Gastrocnemius medialis (tissue), 4 donors: Measurements from ENCODE around the gene TRAK1.

Experiments
- CTCF ChIP-seq, 5 experiments: fragments of 450-650 bp in 3 of 5; fragments of 200-600 bp in 2 of 5; sonication (generic) in 2 of 5; IDR thresholded peaks in 4 of 5; conservative IDR thresholded peaks in 1 of 5; 1 replicate in 4 of 5; 2 replicates in 1 of 5; pipeline ENCODE4 v1.5.1; 2016 to 2019; ENCODE audit warnings: antibody characterized with exemption in 5 of 5, mild to moderate bottlenecking in 3 of 5, moderate library complexity in 3 of 5
- POLR2A ChIP-seq, 2 donors: fragments of 450-650 bp; IDR thresholded peaks; one replicate each; pipeline ENCODE4 v1.6.1; 2017; ENCODE audit warnings: antibody characterized with exemption in 2 of 2, mild to moderate bottlenecking in 2 of 2, moderate library complexity in 2 of 2

- TF ChIP-seq CTCF (IDR thresholded peaks at IDR 0.05 in 4 of 5, conservative IDR thresholded peaks at IDR 0.05 in 1 of 5): no peak
- no peak for TF ChIP-seq POLR2A (IDR thresholded peaks at IDR 0.05)
These were observed 97.2 kb downstream of the TRAK1 start for GRCh38 chr3:42188376-42188775.
